IMR-90 (cell line): ENCODE measurements around the gene DAPK1. TPM values are rescaled to one million over a fixed set of nuclear protein-coding genes. Genes with fewer than 3 reads are reported as not detected.

ENCODE experiments used
- ATAC-seq: fragments of 200-7000 bp; cut with Tn5 transposase; 2 replicates; pipeline ENCODE4 v1.9.1; 2020; ENCODE audit warnings: low read depth, mild to moderate bottlenecking, moderate library complexity
- BruUV-seq: library from RNA; stranded (reverse); fragments of 400-500 nt; replicated peaks from 2 replicates; lab custom pipeline; 2021; lab: Mats Ljungman, UMichigan
- CTCF ChIA-PET: fragments of 300-600 bp; formaldehyde crosslinking; extraction: SDS; loops from one replicate; lab custom pipeline; 2021; ENCODE audit warnings: antibody characterized with exemption; lab: Yijun Ruan, JAX
- POLR2A ChIA-PET: fragments of 300-600 bp; sonication (Branson Sonifier 250); formaldehyde crosslinking; loops from one replicate; lab custom pipeline; 2022; ENCODE audit warnings: antibody characterized with exemption; ENCODE audit not compliant: unreplicated experiment; lab: Charles Lee
- DNase-seq: peaks from one replicate; pipeline ENCODE4 v3.0.0; 2013
- H2AFZ ChIP-seq: replicated peaks from 2 replicates; pipeline ENCODE3; 2013; ENCODE audit warnings: low read length, mild to moderate bottlenecking; ENCODE audit not compliant: poor library complexity
- H2AK5ac ChIP-seq: 2 replicates; pipeline ENCODE4 v1.6.1; 2013; ENCODE audit warnings: low read depth, low read length, inconsistent platforms
- H2AK9ac ChIP-seq: replicated peaks from 2 replicates; pipeline ENCODE3; 2013; ENCODE audit warnings: mild to moderate bottlenecking, low read depth, low read length, moderate library complexity; ENCODE audit not compliant: poor library complexity
- H2BK120ac ChIP-seq: 2 replicates; pipeline ENCODE4 v1.6.1; 2013; ENCODE audit warnings: low read depth, low read length, inconsistent platforms
- H2BK15ac ChIP-seq: 3 replicates; pipeline ENCODE4 v1.6.1; 2013; ENCODE audit warnings: low read depth, low read length, inconsistent platforms
- H2BK20ac ChIP-seq: 2 replicates; pipeline ENCODE4 v1.6.1; 2013; ENCODE audit warnings: low read depth, mild to moderate bottlenecking, inconsistent platforms, low read length, moderate library complexity
- H2BK5ac ChIP-seq: 2 replicates; pipeline ENCODE4 v1.6.1; 2013; ENCODE audit warnings: mild to moderate bottlenecking, low read depth, low read length, inconsistent platforms; ENCODE audit not compliant: poor library complexity, severe bottlenecking
- H3K14ac ChIP-seq: replicated peaks from 2 replicates; pipeline ENCODE4 v1.6.1; 2013; ENCODE audit warnings: low read depth, low read length, inconsistent platforms
- H3K18ac ChIP-seq: 2 replicates; pipeline ENCODE4 v1.6.1; 2013; ENCODE audit warnings: low read depth, low read length, control low read depth
- H3K23ac ChIP-seq: 2 replicates; pipeline ENCODE4 v1.6.1; 2013; ENCODE audit warnings: low read depth, low read length, inconsistent platforms
- H3K27ac ChIP-seq: 2 replicates; pipeline ENCODE4 v1.5.1; 2013; ENCODE audit warnings: mild to moderate bottlenecking, control low read depth, low read length; ENCODE audit not compliant: insufficient read depth
- H3K27me3 ChIP-seq: 2 replicates; pipeline ENCODE4 v1.6.1; 2013; ENCODE audit warnings: low read length; ENCODE audit not compliant: control insufficient read depth, insufficient read depth
- H3K36me3 ChIP-seq: 2 replicates; pipeline ENCODE4 v1.6.1; 2013; ENCODE audit warnings: low read length, mixed read lengths; ENCODE audit not compliant: control insufficient read depth, insufficient read depth
- H3K4ac ChIP-seq: 2 replicates; pipeline ENCODE4 v1.6.1; 2013; ENCODE audit warnings: low read depth, low read length, inconsistent platforms
- H3K4me1 ChIP-seq: 2 replicates; pipeline ENCODE4 v1.6.1; 2013; ENCODE audit warnings: low read length, mixed read lengths; ENCODE audit not compliant: control insufficient read depth, insufficient read depth
- H3K4me2 ChIP-seq: 2 replicates; pipeline ENCODE4 v1.6.1; 2013; ENCODE audit warnings: low read depth, mild to moderate bottlenecking, control low read depth, low read length, moderate library complexity
- H3K4me3 ChIP-seq: 2 replicates; pipeline ENCODE4 v1.5.1; 2013; ENCODE audit warnings: low read depth, mild to moderate bottlenecking, control low read depth, low read length, moderate library complexity; ENCODE audit not compliant: insufficient read depth
- H3K56ac ChIP-seq: 2 replicates; pipeline ENCODE4 v1.6.1; 2013; ENCODE audit warnings: low read length, inconsistent platforms; ENCODE audit not compliant: insufficient read depth; ENCODE audit errors: extremely low read depth
- H3K79me1 ChIP-seq, 2 experiments: 2 replicates each; pipeline ENCODE4 v1.6.1; 2013; ENCODE audit warnings: low read length in 2 of 2, inconsistent platforms in 1 of 2, low read depth in 1 of 2
- H3K9ac ChIP-seq: 2 replicates; pipeline ENCODE4 v1.6.1; 2013; ENCODE audit warnings: low read depth, low read length, control low read depth
- H3K9me1 ChIP-seq: 2 replicates; pipeline ENCODE4 v1.6.1; 2013; ENCODE audit warnings: low read length, inconsistent platforms; ENCODE audit not compliant: insufficient read depth
- H3K9me3 ChIP-seq: 2 replicates; pipeline ENCODE4 v1.6.1; 2013; ENCODE audit warnings: low read length; ENCODE audit not compliant: control insufficient read depth, insufficient read depth
- H4K20me1 ChIP-seq: 2 replicates; pipeline ENCODE4 v1.6.1; 2013; ENCODE audit warnings: low read length, inconsistent platforms; ENCODE audit not compliant: insufficient read depth
- H4K5ac ChIP-seq: 2 replicates; pipeline ENCODE4 v1.6.1; 2013; ENCODE audit warnings: mild to moderate bottlenecking, low read depth, low read length, control low read depth
- H4K8ac ChIP-seq, 2 experiments: 2 replicates each; pipeline ENCODE4 v1.6.1; 2013; ENCODE audit warnings: low read depth in 2 of 2, low read length in 2 of 2, control low read depth in 1 of 2, inconsistent platforms in 1 of 2
- H4K91ac ChIP-seq: 2 replicates; pipeline ENCODE4 v1.6.1; 2013; ENCODE audit warnings: low read depth, low read length, inconsistent platforms; ENCODE audit not compliant: insufficient read depth
- BHLHE40 ChIP-seq: fragments of 150-350 bp; IDR thresholded peaks from 2 replicates; pipeline ENCODE4 v1.6.1; 2016; ENCODE audit warnings: mild to moderate bottlenecking, low read depth, low read length
- CEBPB ChIP-seq: IDR thresholded peaks from 2 replicates; pipeline ENCODE4 v1.6.1; 2012; ENCODE audit warnings: low read depth, low read length, improper control_type of control experiment
- CHD1 ChIP-seq: IDR thresholded peaks from 2 replicates; pipeline ENCODE4 v1.6.1; 2012; ENCODE audit warnings: low read depth, low read length, improper control_type of control experiment
- ELK1 ChIP-seq: fragments of 150-350 bp; IDR thresholded peaks from 2 replicates; pipeline ENCODE4 v1.6.1; 2016; ENCODE audit warnings: low read depth, mild to moderate bottlenecking, low read length, moderate library complexity, borderline replicate concordance
- FOS ChIP-seq: fragments of 150-350 bp; IDR thresholded peaks from 2 replicates; pipeline ENCODE4 v1.6.1; 2016; ENCODE audit warnings: low read depth, low read length
- MAFK ChIP-seq: IDR thresholded peaks from 2 replicates; pipeline ENCODE4 v1.6.1; 2012; ENCODE audit warnings: low read depth, low read length, improper control_type of control experiment
- MAZ ChIP-seq: IDR thresholded peaks from 2 replicates; pipeline ENCODE4 v1.6.1; 2012; ENCODE audit warnings: low read depth, mild to moderate bottlenecking, low read length, improper control_type of control experiment, moderate library complexity, borderline replicate concordance
- MXI1 ChIP-seq: IDR thresholded peaks from 2 replicates; pipeline ENCODE4 v1.6.1; 2012; ENCODE audit warnings: low read depth, mild to moderate bottlenecking, low read length, moderate library complexity, borderline replicate concordance
- NFE2L2 ChIP-seq: fragments of 150-350 bp; IDR thresholded peaks from 2 replicates; pipeline ENCODE4 v1.6.1; 2016; ENCODE audit warnings: low read depth, mild to moderate bottlenecking, low read length
- POLR2A ChIP-seq: IDR thresholded peaks from 2 replicates; pipeline ENCODE4 v1.6.1; 2012; ENCODE audit warnings: mild to moderate bottlenecking, low read depth, low read length
- RAD21 ChIP-seq: IDR thresholded peaks from 2 replicates; pipeline ENCODE4 v1.6.1; 2012; ENCODE audit warnings: low read length, improper control_type of control experiment
- RCOR1 ChIP-seq: IDR thresholded peaks from 2 replicates; pipeline ENCODE4 v1.6.1; 2012; ENCODE audit warnings: mild to moderate bottlenecking, low read length, improper control_type of control experiment; ENCODE audit not compliant: insufficient replicate concordance
- USF2 ChIP-seq: fragments of 150-350 bp; IDR thresholded peaks from 2 replicates; pipeline ENCODE4 v1.6.1; 2017; ENCODE audit warnings: mild to moderate bottlenecking, antibody characterized with exemption, low read length, low read depth
- WGBS, 2 experiments: methylation state at CpG; one replicate each; pipeline versions ENCODE4 v1.1.5 to v1.1.7; 2013; ENCODE audit warnings: missing lambda C conversion rate in 2 of 2; ENCODE audit not compliant: insufficient read length in 1 of 2; ENCODE audit errors: extremely low coverage in 2 of 2; 5-methylcytosine and 5-hydroxymethylcytosine counted together
- dilution Hi-C: fragments of 300-500 bp; cut with HindIII; formaldehyde crosslinking; loops from one replicate; pipeline ENCODE4 v1.14.3; 2018; ENCODE audit warnings: low sequenced_read_pairs; ENCODE audit not compliant: unreplicated experiment
- in situ Hi-C: fragments of 300-500 bp; cut with MboI; formaldehyde crosslinking; loops from 3 replicates; pipeline ENCODE4 v1.14.3; 2019; ENCODE audit warnings: low sequenced_read_pairs, inconsistent platforms, mixed read lengths
- intact Hi-C: fragments of 100-400 bp; cut with micrococcal nuclease; formaldehyde crosslinking; loops from 2 replicates; pipeline ENCODE4 v1.10.0; 2022
- polyA plus RNA-seq, 3 experiments: library from polyadenylated mRNA; depleted of rRNA; stranded (reverse); fragments of >200 nt; gene quantifications; 2 replicates each; pipeline ENCODE4 v1.2.3, GENCODE V29; 2012; ENCODE audit warnings: low replicate concordance in 1 of 3
- total RNA-seq: library from RNA; depleted of rRNA; stranded (reverse); fragments of >200 nt; gene quantifications from 2 replicates; pipeline ENCODE4 v1.2.3, GENCODE V29; 2012
- TF ChIP-seq, protein P1 (sequence below): conservative IDR thresholded peaks from 2 replicates; pipeline ENCODE4 v1.5.1; 2012; ENCODE audit warnings: mild to moderate bottlenecking, low read depth, low read length, improper control_type of control experiment

Gene DAPK1
- total and polyA plus RNA-seq, 2 of the 4 experiments (the other 2 are of a cell fraction): under 0.01 to 0.03 TPM

DNA sequence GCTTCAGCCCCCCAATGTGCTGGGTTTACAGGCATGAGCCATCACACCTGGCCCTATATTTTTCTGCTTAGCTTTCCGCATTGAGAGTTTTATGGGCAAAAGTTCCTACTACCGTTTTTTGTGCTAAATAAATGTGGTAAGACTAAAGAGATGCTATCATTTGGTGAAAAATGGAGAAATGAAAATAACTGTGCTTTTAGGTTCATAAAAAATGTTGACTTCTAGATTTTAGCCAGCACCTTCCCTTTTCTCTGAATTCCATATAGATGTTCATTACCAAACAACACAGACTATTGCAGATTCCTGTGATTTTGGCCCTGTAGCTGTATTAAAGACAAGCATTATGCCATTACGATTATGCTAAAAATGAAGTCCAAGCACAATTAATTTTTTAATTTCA is 156.3 kb downstream of the DAPK1 start:
- H4K91ac ChIP-seq: no peak overlapping the region
- no peak overlapping the region for H2BK120ac ChIP-seq
- H2AFZ ChIP-seq: no peak overlapping the region
- DNase-seq: no peak
- no peak overlapping the region for H3K14ac ChIP-seq
- no peak overlapping the region for H2BK15ac ChIP-seq
- no peaks in the 10 kb centered on the region for H3K79me1 ChIP-seq
- no peaks in the 10 kb centered on the region; the same call in 1 of the 2 replicates for H3K4me1 ChIP-seq
- H2AK9ac ChIP-seq: no peak overlapping the region
- H3K4me3 ChIP-seq: no peak overlapping the region
- H3K9ac ChIP-seq: no peak overlapping the region
- peaks cover 12% of the 10 kb centered on the region for H3K27me3 ChIP-seq
- H3K27ac ChIP-seq: no peak overlapping the region
- dilution Hi-C loops (no loop called here), in situ Hi-C loops (no loop called here), intact Hi-C loops (no loop called here)
- H3K36me3 ChIP-seq: no peaks in the 10 kb centered on the region
- H3K23ac ChIP-seq: no peak overlapping the region
- ChIA-PET POLR2A (no interaction called here), CTCF (interaction anchor here (0.6 to 0.8 kb wide), 2 partner anchors 32 to 618 kb away, joined by 3 read pairs; no protein-coding TSS in a partner anchor)
- H4K5ac ChIP-seq: no peak overlapping the region
- no CpG with 5 or more reads among the region's 3 CpGs for WGBS, 2 experiments
- ATAC-seq: no peak
- no TSS peak for BruUV-seq
- no peak overlapping the region for H3K4ac ChIP-seq
- no peak overlapping the region for H4K8ac ChIP-seq
- no peak overlapping the region for H3K4me2 ChIP-seq
- TF ChIP-seq MAZ: no peak
- TF ChIP-seq, protein P1, sequence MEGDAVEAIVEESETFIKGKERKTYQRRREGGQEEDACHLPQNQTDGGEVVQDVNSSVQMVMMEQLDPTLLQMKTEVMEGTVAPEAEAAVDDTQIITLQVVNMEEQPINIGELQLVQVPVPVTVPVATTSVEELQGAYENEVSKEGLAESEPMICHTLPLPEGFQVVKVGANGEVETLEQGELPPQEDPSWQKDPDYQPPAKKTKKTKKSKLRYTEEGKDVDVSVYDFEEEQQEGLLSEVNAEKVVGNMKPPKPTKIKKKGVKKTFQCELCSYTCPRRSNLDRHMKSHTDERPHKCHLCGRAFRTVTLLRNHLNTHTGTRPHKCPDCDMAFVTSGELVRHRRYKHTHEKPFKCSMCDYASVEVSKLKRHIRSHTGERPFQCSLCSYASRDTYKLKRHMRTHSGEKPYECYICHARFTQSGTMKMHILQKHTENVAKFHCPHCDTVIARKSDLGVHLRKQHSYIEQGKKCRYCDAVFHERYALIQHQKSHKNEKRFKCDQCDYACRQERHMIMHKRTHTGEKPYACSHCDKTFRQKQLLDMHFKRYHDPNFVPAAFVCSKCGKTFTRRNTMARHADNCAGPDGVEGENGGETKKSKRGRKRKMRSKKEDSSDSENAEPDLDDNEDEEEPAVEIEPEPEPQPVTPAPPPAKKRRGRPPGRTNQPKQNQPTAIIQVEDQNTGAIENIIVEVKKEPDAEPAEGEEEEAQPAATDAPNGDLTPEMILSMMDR: no peak
- no peak for TF ChIP-seq CHD1
- TF ChIP-seq RCOR1: no peak
- TF ChIP-seq RAD21: no peak
- no peak for TF ChIP-seq NFE2L2
- no peak for TF ChIP-seq USF2
- TF ChIP-seq MXI1: no peak
- TF ChIP-seq POLR2A: no peak
- no peak for TF ChIP-seq MAFK
- no peak for TF ChIP-seq BHLHE40
- no peak for TF ChIP-seq CEBPB
- no peak for TF ChIP-seq ELK1
- no peak for TF ChIP-seq FOS
- H2AK5ac ChIP-seq: no peak overlapping the region
- H3K18ac ChIP-seq: no peak overlapping the region
- H3K9me1 ChIP-seq: no peaks in the 10 kb centered on the region
- H3K9me3 ChIP-seq: no peaks in the 10 kb centered on the region
- no peaks in the 10 kb centered on the region for H4K20me1 ChIP-seq
- no peak overlapping the region for H2BK20ac ChIP-seq
- no peak overlapping the region for H2BK5ac ChIP-seq
- no peak overlapping the region for H3K56ac ChIP-seq
